H9 (cell line): ENCODE data around the gene SLCO4A1. TPM values are rescaled to one million over a fixed set of nuclear protein-coding genes. Genes with fewer than 3 reads are reported as not detected.

Source experiments
- DNase-seq: peaks from one replicate; pipeline ENCODE4 v3.0.0-alpha.2; 2017
- H2AFZ ChIP-seq: one replicate; pipeline ENCODE4 v1.6.1; 2013; ENCODE audit warnings: mild to moderate bottlenecking, low read length, control low read depth, moderate library complexity
- H2AK5ac ChIP-seq: 2 replicates; pipeline ENCODE4 v1.6.1; 2013; ENCODE audit warnings: low read length, control low read depth, mixed read lengths; ENCODE audit not compliant: insufficient read length
- H2BK120ac ChIP-seq: one replicate; pipeline ENCODE4 v1.6.1; 2013; ENCODE audit warnings: low read depth, mild to moderate bottlenecking, low read length, control low read depth, inconsistent platforms; ENCODE audit not compliant: poor library complexity, severe bottlenecking
- H2BK12ac ChIP-seq: 2 replicates; pipeline ENCODE4 v1.6.1; 2013; ENCODE audit warnings: low read length, control low read depth, mixed read lengths, low read depth; ENCODE audit not compliant: insufficient read length
- H2BK15ac ChIP-seq: 2 replicates; pipeline ENCODE4 v1.6.1; 2013; ENCODE audit warnings: low read depth, low read length, control low read depth
- H2BK20ac ChIP-seq: one replicate; pipeline ENCODE4 v1.6.1; 2013; ENCODE audit warnings: low read depth, mild to moderate bottlenecking, low read length, control low read depth, inconsistent platforms; ENCODE audit not compliant: poor library complexity, severe bottlenecking
- H2BK5ac ChIP-seq: 2 replicates; pipeline ENCODE4 v1.6.1; 2013; ENCODE audit warnings: low read length, control low read depth, mixed read lengths; ENCODE audit not compliant: insufficient read length
- H3K14ac ChIP-seq: 2 replicates; pipeline ENCODE4 v1.6.1; 2013; ENCODE audit warnings: low read length, control low read depth; ENCODE audit not compliant: insufficient read depth
- H3K18ac ChIP-seq: 2 replicates; pipeline ENCODE4 v1.6.1; 2013; ENCODE audit warnings: low read depth, mild to moderate bottlenecking, mixed read lengths, low read length, control low read depth; ENCODE audit not compliant: insufficient read length
- H3K23ac ChIP-seq: 2 replicates; pipeline ENCODE4 v1.6.1; 2013; ENCODE audit warnings: low read length, control low read depth, mixed read lengths, low read depth; ENCODE audit not compliant: insufficient read length
- H3K23me2 ChIP-seq: 2 replicates; pipeline ENCODE4 v1.6.1; 2013; ENCODE audit warnings: low read depth, mild to moderate bottlenecking, mixed read lengths, low read length, control low read depth; ENCODE audit not compliant: insufficient read length, poor library complexity, severe bottlenecking
- H3K27ac ChIP-seq: 2 replicates; pipeline ENCODE4 v1.5.1; 2013; ENCODE audit warnings: low read length, control low read depth, mixed read lengths, low read depth; ENCODE audit not compliant: insufficient read length
- H3K27me3 ChIP-seq: 2 replicates; pipeline ENCODE4 v1.6.1; 2013; ENCODE audit warnings: low read length, control low read depth, inconsistent platforms; ENCODE audit not compliant: insufficient read depth
- H3K4ac ChIP-seq: 2 replicates; pipeline ENCODE4 v1.6.1; 2013; ENCODE audit warnings: low read depth, mild to moderate bottlenecking, control low read depth, inconsistent platforms, low read length, moderate library complexity
- H3K4me1 ChIP-seq: 2 replicates; pipeline ENCODE4 v1.6.1; 2013; ENCODE audit warnings: low read length, control low read depth, inconsistent platforms; ENCODE audit not compliant: insufficient read depth
- H3K4me2 ChIP-seq: 2 replicates; pipeline ENCODE4 v1.6.1; 2013; ENCODE audit warnings: low read length, control low read depth, mixed read lengths; ENCODE audit not compliant: insufficient read length, insufficient read depth
- H3K56ac ChIP-seq: 2 replicates; pipeline ENCODE4 v1.6.1; 2013; ENCODE audit warnings: low read depth, mild to moderate bottlenecking, mixed read lengths, low read length, control low read depth; ENCODE audit not compliant: insufficient read length
- H3K79me1 ChIP-seq: 2 replicates; pipeline ENCODE4 v1.6.1; 2013; ENCODE audit warnings: low read depth, mild to moderate bottlenecking, moderate library complexity, low read length, control low read depth, inconsistent platforms; ENCODE audit not compliant: insufficient read depth, poor library complexity, severe bottlenecking
- H3K79me2 ChIP-seq: 2 replicates; pipeline ENCODE4 v1.6.1; 2013; ENCODE audit warnings: low read length, control low read depth, inconsistent platforms; ENCODE audit not compliant: insufficient read depth
- H3K9ac ChIP-seq: 2 replicates; pipeline ENCODE4 v1.6.1; 2013; ENCODE audit warnings: low read length, control low read depth, mixed read lengths; ENCODE audit not compliant: insufficient read length; ENCODE audit errors: extremely low read depth
- H3K9me3 ChIP-seq: one replicate; pipeline ENCODE4 v1.6.1; 2013; ENCODE audit warnings: low read depth, low read length, inconsistent platforms; ENCODE audit not compliant: control insufficient read depth
- H3T11ph ChIP-seq: one replicate; pipeline ENCODE4 v1.6.1; 2013; ENCODE audit warnings: mild to moderate bottlenecking, low read length, control low read depth, inconsistent platforms
- H4K20me1 ChIP-seq: one replicate; pipeline ENCODE4 v1.6.1; 2013; ENCODE audit not compliant: control insufficient read depth, insufficient read length, insufficient read depth
- H4K5ac ChIP-seq: 2 replicates; pipeline ENCODE4 v1.6.1; 2013; ENCODE audit warnings: low read depth, mild to moderate bottlenecking, mixed read lengths, low read length, control low read depth; ENCODE audit not compliant: insufficient read length
- H4K8ac ChIP-seq: replicated peaks from 2 replicates; pipeline ENCODE4 v1.6.1; 2013; ENCODE audit warnings: low read length, control low read depth, mixed read lengths, low read depth; ENCODE audit not compliant: insufficient read length
- H4K91ac ChIP-seq: 2 replicates; pipeline ENCODE4 v1.6.1; 2013; ENCODE audit warnings: low read depth, mild to moderate bottlenecking, moderate library complexity, mixed read lengths, low read length, control low read depth; ENCODE audit not compliant: insufficient read length
- H3K27ac Mint-ChIP-seq, 3 experiments: 2 replicates in 2 of 3; 3 replicates in 1 of 3; pipeline ENCODE4 v1.8.0; 2020 to 2021; ENCODE audit warnings: mixed read lengths in 3 of 3, mild to moderate bottlenecking in 1 of 3, moderate library complexity in 1 of 3
- H3K27me3 Mint-ChIP-seq: 2 replicates; pipeline ENCODE4 v1.8.0; 2021; ENCODE audit warnings: low read depth, mild to moderate bottlenecking, moderate library complexity, mixed read lengths
- H3K36me3 Mint-ChIP-seq, 3 experiments: 2 replicates in 2 of 3; 3 replicates in 1 of 3; pipeline ENCODE4 v1.8.0; 2020 to 2021; ENCODE audit warnings: low read depth in 3 of 3, mixed read lengths in 3 of 3; ENCODE audit not compliant: insufficient read depth in 1 of 3
- H3K4me1 Mint-ChIP-seq, 2 experiments: 2 replicates each; pipeline ENCODE4 v1.8.0; 2020; ENCODE audit warnings: mixed read lengths in 2 of 2
- H3K4me3 Mint-ChIP-seq, 2 experiments: 2 replicates in 1 of 2; 3 replicates in 1 of 2; pipeline ENCODE4 v1.8.0; 2020 to 2021; ENCODE audit warnings: mild to moderate bottlenecking in 2 of 2, mixed read lengths in 2 of 2, moderate library complexity in 1 of 2
- H3K9me3 Mint-ChIP-seq, 2 experiments: 2 replicates in 1 of 2; 3 replicates in 1 of 2; pipeline ENCODE4 v1.8.0; 2020; ENCODE audit warnings: mild to moderate bottlenecking in 2 of 2, mixed read lengths in 2 of 2, moderate library complexity in 1 of 2
- CTCF ChIP-seq: fragments of 200-600 bp; sonication (generic); conservative IDR thresholded peaks from 3 replicates; pipeline ENCODE4 v1.8.0; 2021; ENCODE audit warnings: antibody characterized with exemption, mild to moderate bottlenecking
- WGBS: extraction: QIAGEN DNeasy Blood & Tissue Kit; methylation state at CpG from one replicate; pipeline ENCODE4 v1.1.7; 2013; ENCODE audit warnings: missing lambda C conversion rate, low lambda C conversion rate, mixed read lengths; ENCODE audit not compliant: insufficient read length; ENCODE audit errors: extremely low coverage; 5-methylcytosine and 5-hydroxymethylcytosine counted together
- total RNA-seq: library from RNA; stranded (reverse); gene quantifications from 2 replicates; pipeline ENCODE4 v1.2.1, GENCODE V29; 2021

SLCO4A1 gene
- total RNA-seq, 1 experiment from 2014 or later, result 9.4 TPM

DNA sequence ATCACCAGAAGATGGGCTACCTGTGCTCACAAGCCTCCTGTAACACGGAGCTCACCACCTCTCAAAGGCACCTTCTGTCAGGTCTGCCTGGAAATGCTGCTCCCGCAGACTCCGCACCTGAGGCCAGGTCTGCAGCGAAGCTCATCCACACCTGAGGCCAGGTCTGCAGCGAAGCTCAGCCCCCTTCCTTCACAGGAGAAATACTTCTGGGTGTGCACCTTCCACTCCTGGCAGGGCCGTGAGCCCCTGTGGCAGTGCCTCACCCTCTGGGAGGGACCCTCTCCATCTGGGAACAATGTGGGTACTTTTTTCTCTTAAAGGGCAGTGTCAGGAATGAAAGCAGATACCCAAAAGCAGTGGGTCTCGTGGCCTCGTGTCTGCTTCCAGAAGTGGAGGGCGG is 1.4 kb upstream of the SLCO4A1 start:
- Histone ChIP-seq H3K79me1 (no peaks in the 10 kb centered on the region), H4K20me1 (no peaks in the 10 kb centered on the region), H3K18ac (no peak overlapping the region), H2BK15ac (no peak overlapping the region), H3K56ac (no peak overlapping the region), H3K9me3 (no peaks in the 10 kb centered on the region), H3K4ac (no peak overlapping the region), H2BK5ac (no peak overlapping the region), H4K91ac (no peak overlapping the region), H3K79me2 (peaks cover 3% of the 10 kb centered on the region; the same call in 1 of the 2 replicates), H3K27ac (no peak overlapping the region), H3K23ac (no peak overlapping the region), H2BK120ac (no peak overlapping the region), H2AK5ac (no peak overlapping the region), H2BK20ac (no peak overlapping the region), H3T11ph (no peak overlapping the region), H4K8ac (no peak overlapping the region), H2BK12ac (no peak overlapping the region), H3K23me2 (peaks cover 8% of the 10 kb centered on the region), H3K27me3 (peaks cover 9% of the 10 kb centered on the region; the same call in 1 of the 2 replicates), H3K14ac (no peak overlapping the region), H3K4me1 (peaks cover 5% of the 10 kb centered on the region), H2AFZ (no peak overlapping the region), H3K4me2 (no peak overlapping the region), H3K9ac (no peak overlapping the region), H4K5ac (no peak overlapping the region)
- Mint-ChIP-seq H3K4me3 (no peak overlapping the region), H3K27ac (no peak overlapping the region), H3K4me1 (peaks cover 13 to 27% of the 10 kb centered on the region in 2 experiments), H3K9me3 (no peaks in the 10 kb centered on the region; a peak in 1 of 5 replicates), H3K27me3 (peaks cover 73% of the 10 kb centered on the region), H3K36me3 (peaks cover 0 to 2% (median 0%) of the 10 kb centered on the region in 3 experiments; a peak in 1 of 7 replicates)
- no CpG with 5 or more reads among the region's 9 CpGs for WGBS
- TF ChIP-seq CTCF, result no peak
- DNase-seq, result no peak
